ENCODE measurements around the gene NPPA.

DNA sequence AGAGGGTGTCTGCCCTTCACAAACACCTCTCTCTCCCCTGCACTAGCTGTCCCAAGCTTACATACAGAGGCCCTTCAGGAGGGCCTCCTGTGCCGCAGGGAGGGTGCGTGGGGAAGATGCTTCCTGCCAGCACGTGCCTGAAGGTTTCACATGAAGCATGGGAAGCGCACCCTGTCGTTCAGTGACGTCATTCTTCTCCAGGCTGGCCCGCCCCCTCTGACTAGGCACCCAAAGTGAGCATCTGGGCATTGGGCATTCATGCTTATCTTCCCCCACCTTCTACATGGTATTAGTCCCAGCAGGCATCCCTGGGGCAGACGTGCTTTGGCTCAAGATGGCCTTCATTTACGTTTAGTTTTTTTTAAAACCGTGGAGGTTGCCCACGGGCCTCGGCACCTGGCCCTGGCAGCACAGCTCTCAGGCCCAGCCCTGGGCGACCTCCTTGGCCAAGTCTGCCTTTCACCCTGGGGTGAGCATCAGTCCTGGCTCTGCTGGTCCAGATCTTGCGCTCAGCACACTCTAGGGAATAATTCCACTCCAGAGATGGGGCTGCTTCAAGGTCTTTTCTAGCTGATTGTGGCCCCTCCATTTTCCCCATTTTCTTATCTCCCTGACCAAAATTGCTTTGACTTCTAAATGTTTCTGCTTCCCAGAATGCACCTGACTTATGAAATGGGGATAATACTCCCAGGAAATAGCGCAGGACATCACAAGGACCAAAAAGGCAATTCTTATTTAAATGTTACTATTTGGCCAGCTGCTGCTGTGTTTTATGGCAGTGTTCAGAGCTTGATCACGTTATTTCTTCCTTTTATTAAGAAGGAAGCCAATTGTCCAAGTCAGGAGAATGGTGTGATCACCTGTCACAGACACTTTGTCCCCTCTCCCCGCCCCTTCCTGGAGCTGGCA, 6.1 kb downstream of the NPPA start:
- TF ChIP-seq, protein P1, sequence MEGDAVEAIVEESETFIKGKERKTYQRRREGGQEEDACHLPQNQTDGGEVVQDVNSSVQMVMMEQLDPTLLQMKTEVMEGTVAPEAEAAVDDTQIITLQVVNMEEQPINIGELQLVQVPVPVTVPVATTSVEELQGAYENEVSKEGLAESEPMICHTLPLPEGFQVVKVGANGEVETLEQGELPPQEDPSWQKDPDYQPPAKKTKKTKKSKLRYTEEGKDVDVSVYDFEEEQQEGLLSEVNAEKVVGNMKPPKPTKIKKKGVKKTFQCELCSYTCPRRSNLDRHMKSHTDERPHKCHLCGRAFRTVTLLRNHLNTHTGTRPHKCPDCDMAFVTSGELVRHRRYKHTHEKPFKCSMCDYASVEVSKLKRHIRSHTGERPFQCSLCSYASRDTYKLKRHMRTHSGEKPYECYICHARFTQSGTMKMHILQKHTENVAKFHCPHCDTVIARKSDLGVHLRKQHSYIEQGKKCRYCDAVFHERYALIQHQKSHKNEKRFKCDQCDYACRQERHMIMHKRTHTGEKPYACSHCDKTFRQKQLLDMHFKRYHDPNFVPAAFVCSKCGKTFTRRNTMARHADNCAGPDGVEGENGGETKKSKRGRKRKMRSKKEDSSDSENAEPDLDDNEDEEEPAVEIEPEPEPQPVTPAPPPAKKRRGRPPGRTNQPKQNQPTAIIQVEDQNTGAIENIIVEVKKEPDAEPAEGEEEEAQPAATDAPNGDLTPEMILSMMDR (IDR thresholded peaks at IDR 0.05 in 2 of 3, conservative IDR thresholded peaks at IDR 0.05 in 1 of 3; ENCODE audit: insufficient read depth in 2 of 3, low read depth in 1 of 3, low read length in 3 of 3) = no peak
- TF ChIP-seq, protein P2, sequence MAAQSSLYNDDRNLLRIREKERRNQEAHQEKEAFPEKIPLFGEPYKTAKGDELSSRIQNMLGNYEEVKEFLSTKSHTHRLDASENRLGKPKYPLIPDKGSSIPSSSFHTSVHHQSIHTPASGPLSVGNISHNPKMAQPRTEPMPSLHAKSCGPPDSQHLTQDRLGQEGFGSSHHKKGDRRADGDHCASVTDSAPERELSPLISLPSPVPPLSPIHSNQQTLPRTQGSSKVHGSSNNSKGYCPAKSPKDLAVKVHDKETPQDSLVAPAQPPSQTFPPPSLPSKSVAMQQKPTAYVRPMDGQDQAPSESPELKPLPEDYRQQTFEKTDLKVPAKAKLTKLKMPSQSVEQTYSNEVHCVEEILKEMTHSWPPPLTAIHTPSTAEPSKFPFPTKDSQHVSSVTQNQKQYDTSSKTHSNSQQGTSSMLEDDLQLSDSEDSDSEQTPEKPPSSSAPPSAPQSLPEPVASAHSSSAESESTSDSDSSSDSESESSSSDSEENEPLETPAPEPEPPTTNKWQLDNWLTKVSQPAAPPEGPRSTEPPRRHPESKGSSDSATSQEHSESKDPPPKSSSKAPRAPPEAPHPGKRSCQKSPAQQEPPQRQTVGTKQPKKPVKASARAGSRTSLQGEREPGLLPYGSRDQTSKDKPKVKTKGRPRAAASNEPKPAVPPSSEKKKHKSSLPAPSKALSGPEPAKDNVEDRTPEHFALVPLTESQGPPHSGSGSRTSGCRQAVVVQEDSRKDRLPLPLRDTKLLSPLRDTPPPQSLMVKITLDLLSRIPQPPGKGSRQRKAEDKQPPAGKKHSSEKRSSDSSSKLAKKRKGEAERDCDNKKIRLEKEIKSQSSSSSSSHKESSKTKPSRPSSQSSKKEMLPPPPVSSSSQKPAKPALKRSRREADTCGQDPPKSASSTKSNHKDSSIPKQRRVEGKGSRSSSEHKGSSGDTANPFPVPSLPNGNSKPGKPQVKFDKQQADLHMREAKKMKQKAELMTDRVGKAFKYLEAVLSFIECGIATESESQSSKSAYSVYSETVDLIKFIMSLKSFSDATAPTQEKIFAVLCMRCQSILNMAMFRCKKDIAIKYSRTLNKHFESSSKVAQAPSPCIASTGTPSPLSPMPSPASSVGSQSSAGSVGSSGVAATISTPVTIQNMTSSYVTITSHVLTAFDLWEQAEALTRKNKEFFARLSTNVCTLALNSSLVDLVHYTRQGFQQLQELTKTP (IDR thresholded peaks at IDR 0.05; ENCODE audit: low read depth in 1 of 2, partially characterized antibody in 2 of 2) = no peak
- TF ChIP-seq SOX6 (IDR thresholded peaks at IDR 0.05) (no peak), SRF (CRISPR knock-in tag; IDR thresholded peaks at IDR 0.05) (no peak; a peak in 1 of 4 replicates), POLR2A (conservative IDR thresholded peaks at IDR 0.05) (no peak), ZBTB7A (IDR thresholded peaks at IDR 0.05; ENCODE audit: borderline replicate concordance, control insufficient read depth, low read depth, low read length) (no peak)

Data from K562 (cell line).